Neural cell (in vitro differentiated cells): ENCODE data around the gene SKAP1. TPM values are rescaled to one million over a fixed set of nuclear protein-coding genes. Genes with fewer than 3 reads are reported as not detected.

Experiments used
- H2AFZ ChIP-seq: fragments of 200-600, 300-800 bp; sonication (generic), shearing (Covaris generic); 2 replicates; pipeline ENCODE4 v1.6.0; 2014; ENCODE audit warnings: low read depth, mild to moderate bottlenecking, antibody characterized with exemption, low read length, moderate library complexity
- H3F3A ChIP-seq: fragments of 200-600 bp; shearing (Covaris generic); 2 replicates; pipeline ENCODE4 v1.6.1; 2016; ENCODE audit warnings: mild to moderate bottlenecking, moderate library complexity, mixed read lengths, antibody characterized with exemption, low read length; ENCODE audit not compliant: insufficient read depth, poor library complexity, severe bottlenecking
- H3K27ac ChIP-seq: fragments of 200-600, 300-800 bp; sonication (generic), shearing (Covaris generic); 2 replicates; pipeline ENCODE4 v1.5.1; 2014; ENCODE audit warnings: mild to moderate bottlenecking, low read length, moderate library complexity
- H3K27me3 ChIP-seq: fragments of 300-800, 200-600 bp; sonication (generic), shearing (Covaris generic); 2 replicates; pipeline ENCODE4 v1.6.0; 2014; ENCODE audit warnings: mild to moderate bottlenecking, low read depth, low read length, moderate library complexity; ENCODE audit not compliant: insufficient read depth
- H3K36me3 ChIP-seq: fragments of 300-800, 200-600 bp; sonication (generic), shearing (Covaris generic); 2 replicates; pipeline ENCODE4 v1.5.1; 2014; ENCODE audit warnings: mild to moderate bottlenecking, antibody characterized with exemption, low read length, moderate library complexity; ENCODE audit not compliant: insufficient read depth
- H3K4me2 ChIP-seq: fragments of 300-800, 200-600 bp; sonication (generic), shearing (Covaris generic); 2 replicates; pipeline ENCODE4 v1.6.0; 2014; ENCODE audit warnings: mild to moderate bottlenecking, low read length
- H3K4me3 ChIP-seq: fragments of 300-800, 200-600 bp; sonication (generic), shearing (Covaris generic); 2 replicates; pipeline ENCODE4 v1.5.1; 2014; ENCODE audit warnings: mild to moderate bottlenecking, low read length, moderate library complexity
- H3K79me2 ChIP-seq: fragments of 200-600 bp; shearing (Covaris generic); replicated peaks from 2 replicates; pipeline ENCODE4 v1.6.0; 2014; ENCODE audit warnings: mild to moderate bottlenecking, low read length, moderate library complexity; ENCODE audit not compliant: insufficient read depth
- H3K9ac ChIP-seq: fragments of 300-800, 200-600 bp; sonication (generic), shearing (Covaris generic); 2 replicates; pipeline ENCODE4 v1.6.1; 2016; ENCODE audit warnings: mild to moderate bottlenecking, low read length, mixed read lengths
- H3K9me2 ChIP-seq: fragments of 200-600 bp; shearing (Covaris generic); 2 replicates; pipeline ENCODE4 v1.6.1; 2016; ENCODE audit warnings: mild to moderate bottlenecking, low read length, mixed read lengths; ENCODE audit not compliant: insufficient read depth
- H3K9me3 ChIP-seq: fragments of 200-600, 300-800 bp; sonication (generic), shearing (Covaris generic); 2 replicates; pipeline ENCODE4 v1.6.1; 2016; ENCODE audit warnings: mild to moderate bottlenecking, mixed run types, low read length, moderate library complexity, mixed read lengths
- H4K20me1 ChIP-seq: fragments of 200-600 bp; shearing (Covaris generic); 2 replicates; pipeline ENCODE4 v1.6.1; 2016; ENCODE audit warnings: mild to moderate bottlenecking, mixed run types; ENCODE audit not compliant: insufficient read depth
- EP300 ChIP-seq: fragments of 450-650 bp; conservative IDR thresholded peaks from 2 replicates; pipeline ENCODE4 v1.6.1; 2014; ENCODE audit warnings: antibody characterized with exemption, mild to moderate bottlenecking, moderate library complexity; ENCODE audit not compliant: poor library complexity, severe bottlenecking
- EZH2 ChIP-seq: fragments of 200-600, 300-800 bp; shearing (Covaris generic), sonication (generic); IDR thresholded peaks from 2 replicates; pipeline ENCODE4 v1.6.1; 2014; ENCODE audit warnings: antibody characterized with exemption, low read length, borderline replicate concordance, mild to moderate bottlenecking; ENCODE audit not compliant: insufficient read depth, poor library complexity, severe bottlenecking
- MXI1 ChIP-seq: fragments of 450-650 bp; conservative IDR thresholded peaks from 2 replicates; pipeline ENCODE4 v1.6.1; 2014; ENCODE audit warnings: antibody characterized with exemption, mild to moderate bottlenecking; ENCODE audit not compliant: poor library complexity, severe bottlenecking
- POLR2AphosphoS5 ChIP-seq: IDR thresholded peaks from 2 replicates; pipeline ENCODE4 v1.6.1; 2012
- SMC3 ChIP-seq: fragments of 450-650 bp; conservative IDR thresholded peaks from 2 replicates; pipeline ENCODE4 v1.6.1; 2014; ENCODE audit warnings: antibody characterized with exemption, mild to moderate bottlenecking, moderate library complexity; ENCODE audit not compliant: poor library complexity
- TAF1 ChIP-seq: IDR thresholded peaks from 2 replicates; pipeline ENCODE4 v1.6.1; 2012; ENCODE audit warnings: low read depth
- polyA plus RNA-seq: library from polyadenylated mRNA; depleted of rRNA; stranded (reverse); fragments of >200 nt; gene quantifications from 2 replicates; pipeline ENCODE4 v1.2.3, GENCODE V29; 2014
- TF ChIP-seq, protein P1 (sequence below): fragments of 450-650 bp; IDR thresholded peaks from 2 replicates; pipeline ENCODE4 v1.5.1; 2014; ENCODE audit warnings: antibody characterized with exemption, mild to moderate bottlenecking, moderate library complexity; ENCODE audit not compliant: poor library complexity, severe bottlenecking

The SKAP1 gene
- polyA plus RNA-seq, 1 donor from 2014 or later, result 0.63 TPM

GRCh38 chr17:48173191-48173984 is 256.6 kb downstream of the SKAP1 start:
- H3K79me2 ChIP-seq, result no peaks in the 10 kb centered on the region
- H3K27ac ChIP-seq, result no peak overlapping the region
- no peaks in the 10 kb centered on the region for H3K9me3 ChIP-seq
- no peaks in the 10 kb centered on the region for H3K9me2 ChIP-seq
- no peaks in the 10 kb centered on the region for H3K36me3 ChIP-seq
- no peak overlapping the region for H2AFZ ChIP-seq
- H3K9ac ChIP-seq, result no peak overlapping the region
- TF ChIP-seq EZH2 (no peak), POLR2AphosphoS5 (no peak), MXI1 (no peak), SMC3 (no peak), TAF1 (no peak)
- TF ChIP-seq, protein P1, sequence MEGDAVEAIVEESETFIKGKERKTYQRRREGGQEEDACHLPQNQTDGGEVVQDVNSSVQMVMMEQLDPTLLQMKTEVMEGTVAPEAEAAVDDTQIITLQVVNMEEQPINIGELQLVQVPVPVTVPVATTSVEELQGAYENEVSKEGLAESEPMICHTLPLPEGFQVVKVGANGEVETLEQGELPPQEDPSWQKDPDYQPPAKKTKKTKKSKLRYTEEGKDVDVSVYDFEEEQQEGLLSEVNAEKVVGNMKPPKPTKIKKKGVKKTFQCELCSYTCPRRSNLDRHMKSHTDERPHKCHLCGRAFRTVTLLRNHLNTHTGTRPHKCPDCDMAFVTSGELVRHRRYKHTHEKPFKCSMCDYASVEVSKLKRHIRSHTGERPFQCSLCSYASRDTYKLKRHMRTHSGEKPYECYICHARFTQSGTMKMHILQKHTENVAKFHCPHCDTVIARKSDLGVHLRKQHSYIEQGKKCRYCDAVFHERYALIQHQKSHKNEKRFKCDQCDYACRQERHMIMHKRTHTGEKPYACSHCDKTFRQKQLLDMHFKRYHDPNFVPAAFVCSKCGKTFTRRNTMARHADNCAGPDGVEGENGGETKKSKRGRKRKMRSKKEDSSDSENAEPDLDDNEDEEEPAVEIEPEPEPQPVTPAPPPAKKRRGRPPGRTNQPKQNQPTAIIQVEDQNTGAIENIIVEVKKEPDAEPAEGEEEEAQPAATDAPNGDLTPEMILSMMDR, result no peak
- H3F3A ChIP-seq, result no peaks in the 10 kb centered on the region
- no peaks in the 10 kb centered on the region for H4K20me1 ChIP-seq
- H3K4me3 ChIP-seq, result no peak overlapping the region
- H3K4me2 ChIP-seq, result no peak overlapping the region
- H3K27me3 ChIP-seq, result no peaks in the 10 kb centered on the region

DNA sequence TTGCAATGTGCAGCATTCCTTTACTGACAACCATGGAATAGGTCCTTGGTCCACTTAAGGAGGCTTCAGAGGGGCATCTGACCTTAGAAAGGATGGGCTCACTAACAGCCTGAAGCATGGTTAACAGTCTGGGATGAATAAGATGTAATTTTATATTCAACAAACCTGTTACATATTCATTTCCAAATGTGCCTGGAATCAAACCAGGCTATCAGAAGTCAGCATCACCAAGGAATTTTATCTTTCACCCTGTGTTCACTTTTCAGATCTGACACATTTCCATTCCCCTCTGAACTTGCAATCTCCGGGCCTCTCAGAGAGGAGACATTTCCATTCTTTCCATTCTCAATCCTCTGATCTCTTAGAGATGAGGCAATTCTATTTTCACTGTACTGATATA is 260.1 kb downstream of the SKAP1 start:
- TF ChIP-seq EP300, result no peak
- TF ChIP-seq, protein P1, result no peak
- TF ChIP-seq SMC3, result no peak
- H3F3A ChIP-seq, result no peaks in the 10 kb centered on the region
- H3K9ac ChIP-seq, result no peak overlapping the region
- H3K9me2 ChIP-seq, result no peaks in the 10 kb centered on the region
- H4K20me1 ChIP-seq, result no peaks in the 10 kb centered on the region
- H3K36me3 ChIP-seq, result no peaks in the 10 kb centered on the region
- H2AFZ ChIP-seq, result no peak overlapping the region
- no peak overlapping the region for H3K4me3 ChIP-seq
- no peaks in the 10 kb centered on the region for H3K9me3 ChIP-seq
- no peak overlapping the region for H3K4me2 ChIP-seq
- H3K27me3 ChIP-seq, result no peaks in the 10 kb centered on the region
- H3K79me2 ChIP-seq, result no peaks in the 10 kb centered on the region
- no peak overlapping the region for H3K27ac ChIP-seq

DNA sequence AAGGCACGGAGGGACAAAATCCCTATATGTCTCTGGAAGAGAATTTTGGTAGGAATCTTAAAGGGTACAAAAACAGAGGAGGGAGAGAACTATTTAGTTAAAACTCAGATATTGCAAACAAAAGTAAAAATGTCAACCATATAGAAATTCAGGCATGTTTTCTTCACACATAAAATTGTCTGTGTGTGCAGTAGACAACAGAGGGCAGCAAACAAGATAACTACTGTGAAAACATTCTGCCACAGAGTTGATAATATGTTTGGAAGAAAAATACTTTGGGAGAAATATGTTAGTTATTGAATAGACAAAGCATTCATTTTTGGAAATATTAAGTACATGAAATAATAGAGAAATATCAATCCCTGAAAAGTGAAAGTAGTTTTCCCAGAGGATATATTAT is 266.2 kb downstream of the SKAP1 start:
- Histone ChIP-seq H3K79me2 (no peaks in the 10 kb centered on the region), H2AFZ (no peak overlapping the region), H3K4me3 (no peak overlapping the region), H3K9ac (no peak overlapping the region), H3K9me3 (no peaks in the 10 kb centered on the region), H3K9me2 (no peaks in the 10 kb centered on the region), H3K36me3 (no peaks in the 10 kb centered on the region), H4K20me1 (no peaks in the 10 kb centered on the region), H3K27me3 (no peaks in the 10 kb centered on the region), H3K27ac (no peak overlapping the region), H3K4me2 (no peak overlapping the region), H3F3A (no peaks in the 10 kb centered on the region)
- no peak for TF ChIP-seq MXI1
- TF ChIP-seq, protein P1, result peak; percentile 33
